NCI-H146 treated with DMSO at 0.1 percent for 48 hours (cell line): Measurements from ENCODE around the gene SLC7A6.
"Not testable (repeated sequence)": the region's sequence is repeated elsewhere in the genome, so short reads cannot be mapped to it uniquely, and the experiment has no call there.

Source experiments
- DNase-seq: peaks from one replicate; lab custom pipeline; 2025; ENCODE audit not compliant: unreplicated experiment; lab: John Stamatoyannopoulos, UW

SLC7A6 gene

GRCh38 chr16:68281368-68282063 is 17.2 kb downstream of the SLC7A6 start:
- DNase-seq, result no peak

GRCh38 chr16:68282064-68282452 is 17.7 kb downstream of the SLC7A6 start:
- DNase-seq, result no peak

GRCh38 chr16:68283346-68283745 is 19.0 kb downstream of the SLC7A6 start:
- DNase-seq, result no peak

- DNase-seq, result no peak
Observed at GRCh38 chr16:68283801-68284598, 19.7 kb downstream of the SLC7A6 start.

GRCh38 chr16:68284847-68285246 is 20.5 kb downstream of the SLC7A6 start:
- DNase-seq, result no peak

- no peak for DNase-seq
Observed at GRCh38 chr16:68285683-68286082, 21.4 kb downstream of the SLC7A6 start.

GRCh38 chr16:68286153-68287074 is 22.1 kb downstream of the SLC7A6 start:
- DNase-seq, result no peak

- no peak for DNase-seq
Observed at GRCh38 chr16:68287276-68288251, 23.2 kb downstream of the SLC7A6 start.

GRCh38 chr16:68288252-68288650 is 23.9 kb downstream of the SLC7A6 start:
- no peak for DNase-seq

- not testable (repeated sequence) for DNase-seq
Observed at GRCh38 chr16:68288796-68289195, 24.5 kb downstream of the SLC7A6 start.

- no peak for DNase-seq
Observed at GRCh38 chr16:68289202-68289601, 24.9 kb downstream of the SLC7A6 start.

GRCh38 chr16:68289621-68290329 is 25.4 kb downstream of the SLC7A6 start:
- no peak for DNase-seq

- no peak for DNase-seq
Observed at GRCh38 chr16:68290450-68290849, 26.1 kb downstream of the SLC7A6 start.

- DNase-seq, result no peak
Observed at GRCh38 chr16:68291227-68291626, 26.9 kb downstream of the SLC7A6 start.

- DNase-seq, result no peak
Observed at GRCh38 chr16:68292425-68292824, 28.1 kb downstream of the SLC7A6 start.

- DNase-seq, result no peak
Observed at GRCh38 chr16:68296291-68296690, 32.0 kb downstream of the SLC7A6 start.

- no peak for DNase-seq
Observed at GRCh38 chr16:68296693-68297092, 32.4 kb downstream of the SLC7A6 start.

- no peak for DNase-seq
Observed at GRCh38 chr16:68297908-68298307, 33.6 kb downstream of the SLC7A6 start.

- no peak for DNase-seq
Observed at GRCh38 chr16:68298312-68298711, 34.0 kb downstream of the SLC7A6 start.
